Thoracic aorta (tissue), 2 donors: Measurements from ENCODE around the gene CREG2. TPM values are rescaled to one million over a fixed set of nuclear protein-coding genes. Genes with fewer than 3 reads are reported as not detected.

Experiments used
- ATAC-seq: fragments of 150-250 bp; one replicate; pipeline ENCODE4 v1.8.0; 2017; ENCODE audit warnings: low read depth; ENCODE audit not compliant: insufficient number of reproducible peaks, low FRiP score
- DNase-seq: peaks from one replicate; pipeline ENCODE4 v3.0.0-alpha.2; 2020; ENCODE audit warnings: low spot score
- H3K27ac ChIP-seq, 2 donors: fragments of 200-600 bp; sonication (generic); 1 replicate in 1 of 2; 2 replicates in 1 of 2; pipeline ENCODE4 v1.5.1; 2016; ENCODE audit warnings: mild to moderate bottlenecking in 2 of 2, moderate library complexity in 2 of 2
- H3K27me3 ChIP-seq: fragments of 200-600 bp; sonication (generic); replicated peaks from 2 replicates; pipeline ENCODE4 v1.6.0; 2016; ENCODE audit warnings: mild to moderate bottlenecking; ENCODE audit not compliant: insufficient read depth
- H3K36me3 ChIP-seq: fragments of 200-600 bp; sonication (generic); one replicate; pipeline ENCODE4 v1.5.1; 2016
- H3K4me1 ChIP-seq, 2 donors: fragments of 200-600 bp; sonication (generic); 1 replicate in 1 of 2; 2 replicates in 1 of 2; pipeline versions ENCODE4 v1.5.1 to v1.6.0; 2016; ENCODE audit warnings: low read depth in 2 of 2, mild to moderate bottlenecking in 1 of 2; ENCODE audit not compliant: control insufficient read depth in 1 of 2
- H3K4me3 ChIP-seq: fragments of 200-600 bp; sonication (generic); 2 replicates; pipeline ENCODE4 v1.5.1; 2016; ENCODE audit warnings: mild to moderate bottlenecking
- H3K9me3 ChIP-seq: fragments of 200-600 bp; sonication (generic); 2 replicates; pipeline ENCODE4 v1.5.1; 2016
- total RNA-seq, 2 donors: library from RNA; depleted of rRNA; stranded (reverse); fragments of >200 nt; gene quantifications; one replicate each; pipeline versions ENCODE4 v1.1.0 to v1.2.3, GENCODE V29; 2016
- TF ChIP-seq, protein P1 (sequence below): fragments of 200-600 bp; sonication (generic); IDR thresholded peaks from one replicate; pipeline ENCODE4 v1.5.1; 2019; ENCODE audit warnings: antibody characterized with exemption

Gene CREG2
- total RNA-seq, 2 donors from 2014 or later: not detected

DNA sequence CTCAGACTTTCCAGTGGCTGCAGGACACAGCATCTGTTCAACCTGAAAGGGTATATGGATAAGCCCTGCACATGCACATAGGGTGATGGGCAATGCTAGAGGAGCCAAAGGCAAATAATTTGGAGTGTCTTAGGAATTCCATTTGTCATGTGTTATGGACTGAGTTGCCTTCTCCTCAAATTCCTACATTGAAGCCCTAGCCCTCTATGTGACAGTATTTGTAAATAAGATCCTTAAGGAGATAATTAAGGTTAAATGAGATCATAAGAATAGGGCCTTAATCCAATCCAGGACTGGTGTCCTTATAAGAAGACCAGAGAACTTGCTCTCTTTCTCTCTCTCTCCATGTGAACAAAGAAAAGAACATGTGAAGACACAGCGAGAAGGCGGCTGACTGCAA lies 42.9 kb upstream of the CREG2 start:
- DNase-seq: no peak
- Histone ChIP-seq H3K36me3 (no peaks in the 10 kb centered on the region), H3K27me3 (no peaks in the 10 kb centered on the region), H3K4me3 (no peak overlapping the region), H3K27ac (no peak overlapping the region), H3K4me1 (peaks cover 0 to 5% of the 10 kb centered on the region in 2 donors), H3K9me3 (no peaks in the 10 kb centered on the region)
- ATAC-seq: no peak
- TF ChIP-seq, protein P1, sequence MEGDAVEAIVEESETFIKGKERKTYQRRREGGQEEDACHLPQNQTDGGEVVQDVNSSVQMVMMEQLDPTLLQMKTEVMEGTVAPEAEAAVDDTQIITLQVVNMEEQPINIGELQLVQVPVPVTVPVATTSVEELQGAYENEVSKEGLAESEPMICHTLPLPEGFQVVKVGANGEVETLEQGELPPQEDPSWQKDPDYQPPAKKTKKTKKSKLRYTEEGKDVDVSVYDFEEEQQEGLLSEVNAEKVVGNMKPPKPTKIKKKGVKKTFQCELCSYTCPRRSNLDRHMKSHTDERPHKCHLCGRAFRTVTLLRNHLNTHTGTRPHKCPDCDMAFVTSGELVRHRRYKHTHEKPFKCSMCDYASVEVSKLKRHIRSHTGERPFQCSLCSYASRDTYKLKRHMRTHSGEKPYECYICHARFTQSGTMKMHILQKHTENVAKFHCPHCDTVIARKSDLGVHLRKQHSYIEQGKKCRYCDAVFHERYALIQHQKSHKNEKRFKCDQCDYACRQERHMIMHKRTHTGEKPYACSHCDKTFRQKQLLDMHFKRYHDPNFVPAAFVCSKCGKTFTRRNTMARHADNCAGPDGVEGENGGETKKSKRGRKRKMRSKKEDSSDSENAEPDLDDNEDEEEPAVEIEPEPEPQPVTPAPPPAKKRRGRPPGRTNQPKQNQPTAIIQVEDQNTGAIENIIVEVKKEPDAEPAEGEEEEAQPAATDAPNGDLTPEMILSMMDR: no peak

DNA sequence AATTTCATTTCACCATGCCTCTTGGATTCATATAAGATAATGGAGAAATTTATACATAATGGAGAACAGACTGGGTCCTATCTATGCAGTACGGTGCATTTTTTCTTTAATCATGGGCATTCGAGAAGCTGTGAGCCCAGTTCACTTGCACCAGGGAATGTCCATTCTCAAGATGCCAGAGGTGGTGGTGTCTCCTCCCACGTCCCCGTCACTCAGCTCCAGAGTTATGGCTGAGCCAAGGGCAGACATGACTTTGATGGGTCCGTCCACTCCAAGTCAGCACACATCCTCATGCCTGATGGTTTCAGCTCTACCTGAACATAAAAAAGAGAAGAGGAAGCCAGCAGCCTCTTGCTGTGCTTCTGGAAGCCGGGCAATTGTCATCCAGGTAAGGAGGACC lies 42.1 kb upstream of the CREG2 start:
- ATAC-seq: no peak
- Histone ChIP-seq H3K36me3 (no peaks in the 10 kb centered on the region), H3K27ac (no peak overlapping the region), H3K27me3 (no peaks in the 10 kb centered on the region), H3K9me3 (no peaks in the 10 kb centered on the region), H3K4me1 (no peaks in the 10 kb centered on the region), H3K4me3 (no peak overlapping the region)
- no peak for DNase-seq
- TF ChIP-seq, protein P1: no peak

GRCh38 chr2:101428422-101429176 lies 41.3 kb upstream of the CREG2 start:
- Histone ChIP-seq H3K4me1 (no peaks in the 10 kb centered on the region), H3K9me3 (no peaks in the 10 kb centered on the region), H3K36me3 (no peaks in the 10 kb centered on the region), H3K4me3 (no peak overlapping the region), H3K27me3 (no peaks in the 10 kb centered on the region), H3K27ac (no peak overlapping the region)
- TF ChIP-seq, protein P1: no peak
- DNase-seq (no peak), ATAC-seq (no peak)

- Histone ChIP-seq H3K27ac (no peak overlapping the region), H3K4me3 (no peak overlapping the region), H3K9me3 (no peaks in the 10 kb centered on the region), H3K36me3 (no peaks in the 10 kb centered on the region), H3K27me3 (no peaks in the 10 kb centered on the region), H3K4me1 (no peaks in the 10 kb centered on the region)
- ATAC-seq (no peak), DNase-seq (no peak)
- TF ChIP-seq, protein P1: no peak
Measured at GRCh38 chr2:101427743-101428142, 40.4 kb upstream of the CREG2 start.

DNA sequence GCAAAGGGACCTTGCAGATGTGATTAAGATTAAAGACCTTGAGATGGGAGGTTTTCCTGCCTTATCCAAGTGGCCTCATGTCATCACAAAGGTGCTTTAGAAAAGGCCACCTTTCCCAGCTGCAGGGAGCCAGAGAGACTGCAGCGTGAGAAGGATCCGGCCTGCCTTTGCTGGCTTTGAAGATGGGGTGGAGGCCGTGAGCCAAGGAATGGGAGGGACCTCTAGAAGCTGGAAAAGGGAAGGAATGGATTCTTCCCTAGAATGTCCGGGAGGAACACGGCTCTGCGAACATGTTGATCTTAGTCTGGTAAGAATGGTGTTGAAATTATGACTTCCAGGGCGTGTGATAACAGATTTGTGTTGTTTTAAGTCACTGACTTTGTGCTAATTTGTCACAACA lies 39.9 kb upstream of the CREG2 start:
- ATAC-seq: no peak
- DNase-seq: no peak
- TF ChIP-seq, protein P1: no peak
- Histone ChIP-seq H3K36me3 (no peaks in the 10 kb centered on the region), H3K27ac (no peak overlapping the region), H3K27me3 (no peaks in the 10 kb centered on the region), H3K4me3 (no peak overlapping the region), H3K9me3 (no peaks in the 10 kb centered on the region), H3K4me1 (no peaks in the 10 kb centered on the region)
